GM21576 (cell line): Measurements from ENCODE around the gene SERPINA5.

Experiments used
- ATAC-seq: cut with Tn5 transposase; IDR thresholded peaks from one replicate; pipeline ENCODE4 v1.9.1; 2021; ENCODE audit warnings: mild to moderate bottlenecking, moderate library complexity; ENCODE audit not compliant: unreplicated experiment

The SERPINA5 gene

GRCh38 chr14:94641632-94641955 lies 60.4 kb downstream of the SERPINA5 start:
- no peak for ATAC-seq
